ENCODE results near the gene IFT57.

IFT57 gene

GRCh38 chr3:108127301-108127988 lies 94.8 kb downstream of the IFT57 start:
- in situ Hi-C loops (cut with MboI; ENCODE audit: low sequenced_read_pairs) = no loop called here

GRCh38 chr3:108126348-108126747 lies 95.9 kb downstream of the IFT57 start:
- in situ Hi-C loops (cut with MboI; ENCODE audit: low sequenced_read_pairs) = no loop called here

- in situ Hi-C loops (cut with MboI; ENCODE audit: low sequenced_read_pairs) = no loop called here
Measured at GRCh38 chr3:108125550-108126071, 96.6 kb downstream of the IFT57 start.

GRCh38 chr3:108125153-108125543 lies 97.1 kb downstream of the IFT57 start:
- in situ Hi-C loops (cut with MboI; ENCODE audit: low sequenced_read_pairs) = no loop called here

- in situ Hi-C loops (cut with MboI; ENCODE audit: low sequenced_read_pairs) = no loop called here
Measured at GRCh38 chr3:108124337-108125152, 97.7 kb downstream of the IFT57 start.

- in situ Hi-C loops (cut with MboI; ENCODE audit: low sequenced_read_pairs) = no loop called here
Measured at GRCh38 chr3:108123326-108123725, 98.9 kb downstream of the IFT57 start.

- in situ Hi-C loops (cut with MboI; ENCODE audit: low sequenced_read_pairs) = no loop called here
Measured at GRCh38 chr3:108122276-108122675, 99.9 kb downstream of the IFT57 start.

GRCh38 chr3:108119398-108120104 lies 102.7 kb downstream of the IFT57 start:
- in situ Hi-C loops (cut with MboI; ENCODE audit: low sequenced_read_pairs) = no loop called here

- in situ Hi-C loops (cut with MboI; ENCODE audit: low sequenced_read_pairs) = no loop called here
Measured at GRCh38 chr3:108118038-108118768, 104.0 kb downstream of the IFT57 start.

- in situ Hi-C loops (cut with MboI; ENCODE audit: low sequenced_read_pairs) = no loop called here
Measured at GRCh38 chr3:108117241-108117775, 104.9 kb downstream of the IFT57 start.

- in situ Hi-C loops (cut with MboI; ENCODE audit: low sequenced_read_pairs) = no loop called here
Measured at GRCh38 chr3:108114423-108115065, 107.7 kb downstream of the IFT57 start.

GRCh38 chr3:108113975-108114374 lies 108.2 kb downstream of the IFT57 start:
- in situ Hi-C loops (cut with MboI; ENCODE audit: low sequenced_read_pairs) = no loop called here

GRCh38 chr3:108110934-108111333 lies 111.3 kb downstream of the IFT57 start:
- in situ Hi-C loops (cut with MboI; ENCODE audit: low sequenced_read_pairs) = no loop called here

All from HL-60/S4 (cell line).